HG02973 (cell line): ENCODE results near the gene TMEM86A.

Experiments
- ATAC-seq: cut with Tn5 transposase; IDR thresholded peaks from one replicate; pipeline ENCODE4 v1.9.1; 2021; ENCODE audit warnings: moderate library complexity; ENCODE audit not compliant: unreplicated experiment

The TMEM86A gene

GRCh38 chr11:18754308-18754707 lies 55.7 kb downstream of the TMEM86A start:
- ATAC-seq, result no peak
